Immature natural killer cell (primary cell): ENCODE measurements around the gene QRICH1. TPM values are rescaled to one million over a fixed set of nuclear protein-coding genes. Genes with fewer than 3 reads are reported as not detected.

Source experiments
- DNase-seq, 3 donors: peaks; one replicate each; pipeline ENCODE4 v3.0.0; 2022; ENCODE audit warnings: mixed read lengths in 1 of 3
- H3K27ac Mint-ChIP-seq, 6 donors: one replicate each; pipeline ENCODE4 v1.8.0; 2020; ENCODE audit warnings: mixed read lengths in 6 of 6, mild to moderate bottlenecking in 5 of 6, inconsistent platforms in 4 of 6, moderate library complexity in 3 of 6
- H3K27me3 Mint-ChIP-seq, 3 donors: one replicate each; pipeline ENCODE4 v1.8.0; 2020 to 2021; ENCODE audit warnings: low read depth in 3 of 3, mild to moderate bottlenecking in 3 of 3, mixed read lengths in 3 of 3, moderate library complexity in 3 of 3, inconsistent platforms in 1 of 3
- H3K36me3 Mint-ChIP-seq, 3 donors: one replicate each; pipeline ENCODE4 v1.8.0; 2020; ENCODE audit warnings: mixed read lengths in 3 of 3, inconsistent platforms in 2 of 3, mild to moderate bottlenecking in 2 of 3
- H3K4me1 Mint-ChIP-seq, 2 donors: one replicate each; pipeline ENCODE4 v1.8.0; 2020; ENCODE audit warnings: inconsistent platforms in 2 of 2, mild to moderate bottlenecking in 2 of 2, mixed read lengths in 2 of 2, moderate library complexity in 1 of 2
- H3K4me3 Mint-ChIP-seq, 5 donors: one replicate each; pipeline ENCODE4 v1.8.0; 2020; ENCODE audit warnings: mild to moderate bottlenecking in 5 of 5, mixed read lengths in 5 of 5, inconsistent platforms in 3 of 5, moderate library complexity in 3 of 5
- H3K9me3 Mint-ChIP-seq, 6 donors: one replicate each; pipeline ENCODE4 v1.8.0; 2020; ENCODE audit warnings: mild to moderate bottlenecking in 6 of 6, mixed read lengths in 6 of 6, inconsistent platforms in 4 of 6, moderate library complexity in 3 of 6
- polyA plus RNA-seq, 3 donors: library from polyadenylated mRNA; unstranded; fragments of 300-500 nt; fragmentation: Illumina TruSeq; gene quantifications; one replicate each; pipeline ENCODE4 v1.2.3, GENCODE V29; 2021

The QRICH1 gene
- polyA plus RNA-seq, 3 donors from 2014 or later: 9.7 to 29.3 (median 15.1) TPM

DNA sequence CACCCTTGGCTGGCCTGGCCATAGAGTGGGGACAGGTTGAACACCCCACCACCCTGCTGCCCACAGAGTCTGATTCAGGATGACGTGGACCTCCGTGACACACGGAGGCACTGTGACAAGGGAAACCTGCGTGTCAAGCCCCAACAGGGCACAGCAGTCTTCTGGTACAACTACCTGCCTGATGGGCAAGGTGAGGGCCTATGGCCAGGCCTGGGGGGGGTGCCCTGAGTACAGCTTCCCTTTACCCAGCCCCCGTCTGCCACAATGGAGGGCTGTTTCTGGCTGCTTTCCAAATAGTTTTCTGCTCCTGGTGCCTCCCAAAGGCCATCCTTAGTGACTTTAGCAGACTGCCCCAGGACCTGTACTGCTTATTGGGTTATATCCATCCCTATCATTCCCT, 87.9 kb downstream of the QRICH1 start:
- no peak for DNase-seq
- peak overlapping the region in 5 of 6 donors; percentile 93 to 99 (median 98) for H3K27ac Mint-ChIP-seq

DNA sequence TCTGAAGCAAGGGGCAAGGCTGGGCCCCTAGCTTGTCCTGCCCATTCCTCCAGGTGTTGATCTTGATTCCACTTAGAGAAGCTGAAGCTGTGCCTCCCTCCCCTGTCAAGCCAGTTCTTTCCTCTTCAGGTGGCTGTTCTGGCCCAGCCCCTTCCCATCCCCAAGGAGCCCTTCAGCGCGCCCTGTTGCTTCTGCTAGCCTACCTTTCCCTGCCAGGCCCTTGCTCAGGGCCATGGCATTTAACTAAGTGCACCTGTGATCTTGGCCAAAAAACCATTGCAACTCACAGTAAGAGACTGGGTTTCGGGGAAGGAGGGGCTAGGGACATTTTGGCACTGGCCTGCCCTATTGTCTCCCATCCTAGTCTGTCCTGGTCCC, 88.6 kb downstream of the QRICH1 start:
- Mint-ChIP-seq H3K36me3 (no peaks in the 10 kb centered on the region), H3K27ac (peak overlapping the region in 1 of 6 donors; percentile 11), H3K4me3 (peak overlapping the region in 1 of 5 donors; percentile 9), H3K27me3 (peaks cover 0 to 10% (median 6%) of the 10 kb centered on the region in 3 donors), H3K9me3 (no peaks in the 10 kb centered on the region), H3K4me1 (peaks cover 23 to 31% of the 10 kb centered on the region in 2 donors)
- DNase-seq: no peak

More for the DNA sequence above, 87.9 kb downstream of the QRICH1 start:
- Mint-ChIP-seq H3K36me3 (no peaks in the 10 kb centered on the region), H3K4me1 (peaks cover 23 to 31% of the 10 kb centered on the region in 2 donors), H3K27me3 (peaks cover 0 to 10% (median 6%) of the 10 kb centered on the region in 3 donors), H3K4me3 (peak overlapping the region; percentile 97 to 100 (median 99)), H3K9me3 (no peaks in the 10 kb centered on the region)

DNA sequence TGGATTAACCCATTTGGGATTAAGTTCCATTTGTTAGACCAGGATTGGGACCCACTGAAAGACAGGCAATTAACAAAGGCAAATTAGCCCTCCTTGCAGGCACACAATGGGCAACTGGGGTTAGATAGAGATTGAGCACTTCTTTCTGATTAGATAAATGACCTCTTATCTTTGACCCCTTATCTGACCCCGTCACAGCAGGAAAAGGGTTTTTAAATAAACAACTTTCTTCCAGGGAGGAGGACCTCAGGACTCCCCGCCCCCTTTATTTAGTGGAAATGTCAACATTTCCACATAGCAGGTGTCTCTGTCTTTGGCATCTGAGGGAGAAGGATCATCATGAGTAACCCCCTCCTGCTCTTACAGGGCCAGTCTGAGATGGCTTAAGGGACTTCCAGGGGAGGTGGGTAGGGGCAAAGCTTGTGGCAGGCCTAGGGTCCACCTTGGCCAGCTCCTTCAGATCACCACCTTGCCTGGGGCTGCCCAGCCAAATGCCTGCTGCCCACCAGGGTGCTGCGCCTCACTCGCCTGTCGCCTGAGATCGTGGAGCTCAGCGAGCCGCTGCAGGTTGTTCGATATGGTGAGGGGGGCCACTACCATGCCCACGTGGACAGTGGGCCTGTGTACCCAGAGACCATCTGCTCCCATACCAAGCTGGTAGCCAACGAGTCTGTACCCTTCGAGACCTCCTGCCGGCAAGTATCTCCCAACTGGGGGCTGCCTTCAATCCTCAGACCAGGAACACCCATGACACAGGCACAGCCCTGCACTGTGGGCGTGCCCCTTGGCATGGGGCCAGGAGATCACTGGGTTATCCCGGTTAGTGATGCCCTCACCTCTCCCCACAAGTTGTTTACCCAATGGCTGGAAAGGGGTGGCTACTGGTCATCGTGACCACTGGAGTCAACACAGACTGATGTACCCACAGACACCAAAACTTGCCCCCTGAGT, 89.2 kb downstream of the QRICH1 start:
- H3K4me3 Mint-ChIP-seq: peak overlapping the region in 1 of 5 donors; percentile 9
- H3K27ac Mint-ChIP-seq: no peak overlapping the region
- H3K9me3 Mint-ChIP-seq: no peaks in the 10 kb centered on the region
- H3K4me1 Mint-ChIP-seq: peaks cover 23 to 31% of the 10 kb centered on the region in 2 donors
- peaks cover 0 to 10% (median 6%) of the 10 kb centered on the region in 3 donors for H3K27me3 Mint-ChIP-seq
- H3K36me3 Mint-ChIP-seq: no peaks in the 10 kb centered on the region
- no peak for DNase-seq

DNA sequence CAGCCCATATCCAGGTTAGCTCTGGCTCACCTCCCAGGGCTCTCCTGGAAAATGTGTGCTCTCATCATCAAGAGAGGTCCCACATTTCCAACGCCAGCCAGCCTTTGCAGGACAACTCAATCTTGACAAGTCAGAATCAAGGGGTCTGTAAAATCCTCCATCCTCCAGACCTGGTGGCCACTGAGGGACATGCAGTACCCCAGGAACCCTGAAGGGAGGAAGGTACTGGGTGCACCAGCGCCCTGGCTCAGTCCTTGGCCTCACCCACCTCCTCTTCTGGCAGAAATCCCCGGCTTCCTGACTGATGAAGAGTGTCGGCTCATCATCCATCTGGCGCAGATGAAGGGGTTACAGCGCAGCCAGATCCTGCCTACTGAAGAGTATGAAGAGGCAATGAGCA, 92.7 kb downstream of the QRICH1 start:
- no peak for DNase-seq
- no peak overlapping the region for H3K27ac Mint-ChIP-seq
- peaks cover under 1% of the 10 kb centered on the region in 2 donors for H3K4me1 Mint-ChIP-seq

DNA sequence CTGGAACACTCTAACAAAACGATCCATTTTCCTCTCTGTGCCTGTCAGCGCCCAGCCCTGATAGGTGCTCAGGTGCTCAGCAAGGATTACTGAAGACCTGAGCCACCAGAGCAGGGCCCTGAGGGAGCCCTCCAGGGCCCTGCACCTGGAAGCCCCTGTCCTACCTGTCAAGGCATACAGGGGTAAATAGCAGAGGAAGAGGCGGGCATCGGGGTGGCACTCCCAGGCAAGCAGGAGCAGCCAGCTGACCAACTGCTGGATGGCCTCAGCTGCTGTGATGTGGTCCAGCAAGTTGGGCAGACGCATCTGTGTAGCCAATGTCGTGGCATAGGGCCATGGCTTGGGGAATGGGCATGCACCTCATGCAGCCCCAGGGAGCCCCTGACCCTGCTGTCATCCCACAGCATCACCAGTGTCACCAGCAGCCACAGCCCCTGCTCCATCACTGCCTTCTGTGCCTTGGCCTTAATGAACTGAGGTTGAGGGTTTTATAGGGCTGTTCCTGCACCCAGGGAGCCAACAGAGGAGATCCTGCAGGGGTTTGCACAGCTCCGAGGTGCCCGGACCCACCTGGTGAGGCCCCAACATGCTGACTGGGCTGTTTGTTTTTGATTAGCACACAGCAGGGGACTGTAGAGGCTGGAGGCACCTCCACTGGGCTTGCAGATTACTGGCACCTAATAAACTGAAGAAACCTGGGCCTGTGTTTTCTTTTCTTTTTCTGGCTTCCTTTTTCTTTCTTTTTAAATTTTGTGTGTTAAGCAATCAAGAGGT, 94.6 kb downstream of the QRICH1 start:
- peaks cover 0 to 2% of the 10 kb centered on the region in 2 donors for H3K4me1 Mint-ChIP-seq
- peaks cover 0 to 4% (median 0%) of the 10 kb centered on the region in 3 donors for H3K36me3 Mint-ChIP-seq
- no peak overlapping the region for H3K4me3 Mint-ChIP-seq
- peaks cover 0 to 2% (median 0%) of the 10 kb centered on the region in 3 donors for H3K27me3 Mint-ChIP-seq
- H3K27ac Mint-ChIP-seq: peak overlapping the region in 3 of 6 donors; percentile 43 to 62 (median 49)
- no peaks in the 10 kb centered on the region for H3K9me3 Mint-ChIP-seq
- DNase-seq: no peak

More for the DNA sequence above, 92.7 kb downstream of the QRICH1 start:
- Mint-ChIP-seq H3K4me3 (no peak overlapping the region), H3K27me3 (peaks cover 0 to 2% (median 0%) of the 10 kb centered on the region in 3 donors), H3K36me3 (no peaks in the 10 kb centered on the region), H3K9me3 (no peaks in the 10 kb centered on the region)

DNA sequence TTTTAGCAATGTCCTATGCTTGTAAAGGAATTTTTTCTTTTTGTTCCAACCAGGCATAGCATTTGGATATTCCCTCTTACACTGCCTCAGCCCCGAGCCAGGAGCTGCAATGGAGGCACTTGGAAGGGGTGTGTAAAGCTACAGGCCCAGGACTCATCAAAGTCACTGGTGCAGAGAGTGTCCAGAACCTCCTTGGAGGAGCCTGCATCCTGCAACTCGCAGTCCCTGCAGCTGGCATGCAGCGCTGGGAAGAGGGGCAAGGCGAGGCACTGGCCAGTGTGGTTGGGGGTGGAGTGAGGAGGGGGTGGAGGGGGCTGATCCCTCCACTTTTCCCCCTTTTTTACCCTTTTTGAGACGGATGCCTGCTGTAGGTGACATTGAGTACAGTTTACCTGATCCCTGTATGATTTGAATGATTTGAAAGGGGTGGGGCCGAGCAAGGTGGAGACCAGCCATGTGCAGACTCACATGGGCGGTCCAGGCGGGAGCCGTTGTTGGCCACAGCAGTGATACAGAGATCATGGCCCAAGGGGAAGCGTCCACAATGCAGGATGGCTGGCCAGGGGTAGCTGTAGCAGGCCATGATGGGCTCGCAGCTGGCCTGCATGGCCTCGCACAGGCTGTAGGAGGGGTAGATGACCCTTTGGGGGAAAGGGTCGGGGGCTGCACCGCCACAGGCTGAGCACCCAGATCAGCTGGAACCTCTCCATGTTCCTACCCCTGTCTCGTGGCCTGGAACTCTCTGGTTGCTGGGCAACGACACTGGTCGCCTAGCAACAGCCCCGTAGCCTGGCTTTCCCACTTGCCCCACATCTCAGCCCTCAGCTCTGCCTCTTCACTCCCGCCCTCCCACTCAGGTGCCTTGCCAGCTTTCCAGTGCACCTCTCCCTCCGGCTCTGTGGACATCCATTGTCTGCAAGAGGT, 95.9 kb downstream of the QRICH1 start:
- peaks cover 4 to 12% of the 10 kb centered on the region in 2 donors for H3K4me1 Mint-ChIP-seq
- no peaks in the 10 kb centered on the region for H3K9me3 Mint-ChIP-seq
- no peak for DNase-seq
- peaks cover 0 to 4% (median 0%) of the 10 kb centered on the region in 3 donors for H3K36me3 Mint-ChIP-seq
- no peak overlapping the region for H3K4me3 Mint-ChIP-seq
- H3K27me3 Mint-ChIP-seq: no peaks in the 10 kb centered on the region
- peak overlapping the region in 1 of 6 donors; percentile 30 for H3K27ac Mint-ChIP-seq

DNA sequence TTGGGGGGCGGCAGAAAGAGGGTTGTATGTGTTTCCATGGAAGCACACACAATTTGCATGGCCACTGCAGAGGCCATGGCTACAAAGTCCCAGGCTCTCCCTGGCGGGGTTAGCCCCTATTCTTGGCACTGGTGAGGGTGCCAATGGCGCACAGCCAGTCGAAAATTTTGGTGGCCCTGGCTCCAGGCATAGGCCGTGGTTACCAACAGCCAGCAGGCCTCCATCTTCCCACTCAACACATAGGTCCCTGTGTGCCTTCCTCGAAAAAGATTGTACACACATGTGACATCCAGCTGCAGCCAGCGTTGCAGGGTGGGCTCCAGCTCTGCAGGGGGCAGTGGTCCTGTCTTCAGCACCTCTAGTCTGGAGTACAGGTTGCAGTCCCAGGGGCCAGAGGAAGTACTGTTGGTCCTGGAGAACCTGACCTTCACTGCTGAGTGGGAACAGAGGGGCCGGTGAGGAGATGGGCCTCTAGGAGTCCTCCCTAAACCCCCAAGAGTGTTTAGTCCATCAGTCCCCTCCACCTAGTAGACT, 96.7 kb downstream of the QRICH1 start:
- peaks cover 0 to 4% (median 0%) of the 10 kb centered on the region in 3 donors for H3K36me3 Mint-ChIP-seq
- no peaks in the 10 kb centered on the region for H3K27me3 Mint-ChIP-seq
- no peak overlapping the region for H3K4me3 Mint-ChIP-seq
- no peak for DNase-seq
- H3K27ac Mint-ChIP-seq: no peak overlapping the region
- peaks cover 4 to 13% of the 10 kb centered on the region in 2 donors for H3K4me1 Mint-ChIP-seq
- H3K9me3 Mint-ChIP-seq: no peaks in the 10 kb centered on the region

DNA sequence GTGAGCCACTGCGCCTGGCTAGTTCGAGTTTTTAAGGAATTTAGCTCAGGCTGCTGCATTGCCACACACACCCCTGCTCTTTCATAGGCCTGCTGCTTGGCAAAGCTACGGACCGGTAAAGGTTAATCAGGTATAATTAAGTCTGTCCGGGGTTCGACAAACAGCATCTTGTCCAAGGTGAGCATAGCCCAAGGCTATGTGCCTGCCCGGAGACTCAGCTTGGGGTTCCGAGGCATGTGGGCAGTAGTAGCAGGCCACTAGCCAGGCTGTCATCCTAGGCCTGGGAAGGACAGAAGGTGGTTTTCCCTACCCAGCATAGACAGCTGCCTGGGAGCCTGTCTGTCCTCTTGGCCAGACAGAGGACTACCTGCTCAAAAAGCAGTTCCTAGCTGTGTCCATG, 97.2 kb downstream of the QRICH1 start:
- H3K27ac Mint-ChIP-seq: no peak overlapping the region

DNA sequence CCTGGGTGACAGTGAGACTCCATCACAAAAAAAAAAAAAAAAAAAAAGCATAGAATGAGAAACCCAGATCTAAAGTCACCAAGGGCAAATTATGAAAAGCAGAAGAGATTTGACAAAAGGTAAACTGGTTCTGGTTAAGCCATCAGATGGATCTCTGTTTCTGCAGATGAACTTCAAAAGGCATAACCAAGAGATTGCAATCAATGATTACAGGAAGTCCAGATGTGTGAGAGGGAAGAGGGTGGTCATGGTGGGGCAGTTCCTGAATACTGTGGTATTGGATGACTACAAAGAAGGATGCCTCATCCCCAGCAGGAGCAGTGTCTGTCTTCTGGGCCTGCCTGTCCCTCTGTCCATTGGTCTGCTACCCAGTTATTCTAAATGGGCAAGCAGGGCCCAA, 100.0 kb downstream of the QRICH1 start:
- peaks cover 28 to 38% of the 10 kb centered on the region in 2 donors for H3K4me1 Mint-ChIP-seq
- peaks cover 0 to 4% (median 0%) of the 10 kb centered on the region in 3 donors for H3K36me3 Mint-ChIP-seq
- H3K9me3 Mint-ChIP-seq: no peaks in the 10 kb centered on the region
- no peak overlapping the region for H3K27ac Mint-ChIP-seq
- no peak for DNase-seq
- no peak overlapping the region for H3K4me3 Mint-ChIP-seq
- peaks cover 0 to 4% (median 1%) of the 10 kb centered on the region in 3 donors for H3K27me3 Mint-ChIP-seq

More for the DNA sequence above, 97.2 kb downstream of the QRICH1 start:
- Mint-ChIP-seq H3K9me3 (no peaks in the 10 kb centered on the region), H3K4me3 (no peak overlapping the region), H3K27me3 (no peaks in the 10 kb centered on the region), H3K36me3 (peaks cover 0 to 4% (median 0%) of the 10 kb centered on the region in 3 donors), H3K4me1 (peaks cover 8 to 18% of the 10 kb centered on the region in 2 donors)
- DNase-seq: no peak

DNA sequence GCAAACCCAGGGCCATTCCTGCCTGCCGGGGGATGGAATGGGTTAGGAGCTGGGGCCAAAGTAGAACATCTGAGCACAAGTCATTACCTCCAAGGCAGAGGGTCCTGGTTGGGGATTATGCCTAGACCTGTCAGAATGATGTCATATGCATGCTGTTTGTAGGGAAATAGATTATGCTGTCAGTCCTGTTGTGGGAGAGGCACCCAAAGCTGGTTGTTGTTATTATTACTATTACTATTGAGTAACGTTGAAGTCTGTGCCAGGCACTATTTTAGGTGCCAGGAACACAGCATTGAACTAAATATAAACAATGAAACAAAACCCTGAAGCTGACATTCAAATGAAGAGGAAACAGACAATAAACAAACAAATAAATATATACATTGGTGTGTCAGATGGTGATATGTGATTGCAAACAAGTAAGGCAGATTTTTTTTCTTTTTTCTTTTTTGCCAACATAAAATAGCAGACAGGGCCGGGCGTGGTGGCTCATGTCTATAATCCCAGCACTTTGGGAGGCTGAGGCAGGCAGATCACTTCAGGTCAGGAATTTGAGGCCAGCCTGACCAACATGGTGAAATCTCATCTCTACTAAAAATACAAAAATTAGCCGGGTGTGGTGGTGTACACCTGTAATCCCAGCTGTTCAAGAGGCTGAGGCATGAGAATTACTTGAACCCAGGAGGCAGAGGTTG, 101.9 kb downstream of the QRICH1 start:
- no peak for DNase-seq
- Mint-ChIP-seq H3K4me1 (peaks cover 32 to 47% of the 10 kb centered on the region in 2 donors), H3K4me3 (peak overlapping the region; percentile 39 to 90 (median 67))

DNA sequence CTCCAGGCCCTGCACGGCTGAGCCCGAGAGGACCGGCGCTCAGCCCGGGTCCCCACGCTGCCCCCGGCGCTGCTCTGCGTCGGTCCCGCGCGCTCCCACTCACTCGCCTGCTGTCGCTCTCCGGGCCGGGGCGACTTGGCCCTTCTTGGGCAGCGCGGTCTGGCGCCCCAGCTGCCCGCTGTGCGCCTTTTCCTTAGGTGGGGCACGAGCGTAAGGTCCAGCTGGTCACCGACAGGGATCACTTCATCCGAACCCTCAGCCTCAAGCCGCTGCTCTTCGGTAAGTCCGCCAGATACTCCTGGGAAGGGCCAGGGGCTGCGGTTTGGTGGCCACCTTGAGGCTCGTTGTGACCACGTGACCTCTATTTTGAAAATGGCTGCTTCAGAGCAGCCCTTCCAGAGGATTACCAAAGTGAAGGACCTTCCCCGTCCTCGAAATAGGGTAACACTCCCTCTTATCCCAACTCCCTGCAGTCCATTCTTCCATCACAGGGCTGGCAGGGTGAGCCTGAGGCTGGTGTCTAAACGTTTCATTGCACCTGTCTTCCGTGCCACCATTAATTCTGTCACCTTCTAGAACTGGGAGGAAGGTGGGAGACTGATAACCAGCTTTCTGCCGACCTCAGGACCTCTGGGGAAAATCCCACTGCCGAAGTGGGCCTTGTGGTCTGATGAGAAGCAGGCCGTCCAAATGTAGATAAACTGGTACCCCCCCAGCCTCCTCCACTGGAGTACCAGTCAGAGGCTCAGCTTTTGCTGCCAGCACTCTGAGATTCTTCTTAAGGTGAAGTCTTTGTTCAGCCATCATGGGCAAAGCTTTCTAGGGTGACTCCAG, 103.0 kb downstream of the QRICH1 start:
- Mint-ChIP-seq H3K27ac (peak overlapping the region; percentile 76 to 89 (median 85)), H3K9me3 (no peaks in the 10 kb centered on the region), H3K4me1 (peaks cover 32 to 47% of the 10 kb centered on the region in 2 donors), H3K36me3 (peaks cover 0 to 4% (median 0%) of the 10 kb centered on the region in 3 donors), H3K27me3 (peaks cover 0 to 9% (median 5%) of the 10 kb centered on the region in 3 donors), H3K4me3 (peak overlapping the region; percentile 84 to 91 (median 90))
- peak; percentile 26 to 34 (median 29) for DNase-seq

More for the DNA sequence above, 101.9 kb downstream of the QRICH1 start:
- H3K27ac Mint-ChIP-seq: peak overlapping the region in 4 of 6 donors; percentile 41 to 61 (median 55)
- H3K9me3 Mint-ChIP-seq: no peaks in the 10 kb centered on the region
- H3K36me3 Mint-ChIP-seq: peaks cover 0 to 4% (median 0%) of the 10 kb centered on the region in 3 donors
- peaks cover 0 to 6% (median 4%) of the 10 kb centered on the region in 3 donors for H3K27me3 Mint-ChIP-seq
